Panc1 (cell line): ENCODE data around the gene ROPN1L.

ENCODE experiments used
- POLR2AphosphoS5 ChIP-seq: IDR thresholded peaks from 2 replicates; pipeline ENCODE4 v1.6.1; 2012; ENCODE audit warnings: mild to moderate bottlenecking, low read depth, low read length, moderate library complexity
- SIN3A ChIP-seq: IDR thresholded peaks from 2 replicates; pipeline ENCODE4 v1.6.1; 2012; ENCODE audit warnings: low read depth, mild to moderate bottlenecking, low read length, moderate library complexity, borderline replicate concordance; ENCODE audit not compliant: insufficient read depth
- TCF7L2 ChIP-seq: IDR thresholded peaks from 2 replicates; pipeline ENCODE4 v1.6.1; 2011; ENCODE audit warnings: mild to moderate bottlenecking, low read depth, low read length, inconsistent platforms
- TF ChIP-seq, protein P1 (sequence below): fragments of 450-650 bp; IDR thresholded peaks from 2 replicates; pipeline ENCODE4 v1.5.1; 2017; ENCODE audit warnings: mild to moderate bottlenecking

DNA sequence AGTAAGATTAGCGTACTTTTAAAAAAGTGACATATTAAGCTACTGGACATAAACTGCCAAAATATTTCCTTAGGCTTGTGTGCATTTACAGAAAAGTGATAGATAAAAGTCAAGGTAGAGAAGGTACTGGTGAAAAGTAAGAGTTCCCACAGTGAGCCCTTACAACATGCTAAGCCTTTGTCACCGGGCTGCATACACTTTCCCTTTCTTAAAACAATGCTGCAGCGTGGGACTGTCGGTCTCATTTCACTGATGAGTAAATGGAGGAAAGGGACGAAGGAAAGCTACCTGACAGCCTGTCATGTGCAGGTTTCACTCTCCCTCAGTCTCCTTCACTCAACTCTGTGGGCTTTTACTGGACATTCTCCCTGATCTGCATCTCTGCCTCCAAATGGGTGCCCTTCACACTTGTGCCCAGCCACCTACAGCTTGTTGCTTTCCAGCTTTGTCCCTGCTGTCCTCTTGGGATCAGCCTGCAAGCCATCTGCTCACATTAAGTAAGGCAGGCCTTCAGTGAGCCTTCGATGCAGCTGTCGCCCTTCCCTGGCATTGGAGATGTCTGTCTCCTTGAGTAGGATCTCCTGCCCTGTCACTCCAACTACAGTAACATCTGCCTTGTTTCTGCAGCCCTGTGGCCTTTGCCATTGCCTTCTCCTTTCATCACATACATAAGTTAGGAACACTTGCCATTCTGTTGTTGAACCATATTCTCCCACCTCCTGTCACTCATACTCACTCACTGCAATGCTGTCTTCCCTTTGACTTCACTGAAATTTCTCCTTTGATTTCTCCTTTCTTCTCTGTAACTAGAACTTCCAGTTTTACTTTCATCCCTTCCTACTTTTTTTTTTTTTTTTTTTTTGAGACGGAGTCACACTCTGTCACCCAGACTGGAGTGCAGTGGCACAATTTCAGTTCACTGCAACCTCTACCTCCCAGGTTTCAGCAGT is 9.3 kb upstream of the ROPN1L start:
- TF ChIP-seq, protein P1, sequence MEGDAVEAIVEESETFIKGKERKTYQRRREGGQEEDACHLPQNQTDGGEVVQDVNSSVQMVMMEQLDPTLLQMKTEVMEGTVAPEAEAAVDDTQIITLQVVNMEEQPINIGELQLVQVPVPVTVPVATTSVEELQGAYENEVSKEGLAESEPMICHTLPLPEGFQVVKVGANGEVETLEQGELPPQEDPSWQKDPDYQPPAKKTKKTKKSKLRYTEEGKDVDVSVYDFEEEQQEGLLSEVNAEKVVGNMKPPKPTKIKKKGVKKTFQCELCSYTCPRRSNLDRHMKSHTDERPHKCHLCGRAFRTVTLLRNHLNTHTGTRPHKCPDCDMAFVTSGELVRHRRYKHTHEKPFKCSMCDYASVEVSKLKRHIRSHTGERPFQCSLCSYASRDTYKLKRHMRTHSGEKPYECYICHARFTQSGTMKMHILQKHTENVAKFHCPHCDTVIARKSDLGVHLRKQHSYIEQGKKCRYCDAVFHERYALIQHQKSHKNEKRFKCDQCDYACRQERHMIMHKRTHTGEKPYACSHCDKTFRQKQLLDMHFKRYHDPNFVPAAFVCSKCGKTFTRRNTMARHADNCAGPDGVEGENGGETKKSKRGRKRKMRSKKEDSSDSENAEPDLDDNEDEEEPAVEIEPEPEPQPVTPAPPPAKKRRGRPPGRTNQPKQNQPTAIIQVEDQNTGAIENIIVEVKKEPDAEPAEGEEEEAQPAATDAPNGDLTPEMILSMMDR, result no peak
- TF ChIP-seq SIN3A, result no peak
- TF ChIP-seq TCF7L2, result no peak
- no peak for TF ChIP-seq POLR2AphosphoS5
